HG03045 (cell line): ENCODE measurements around the gene RAMACL.

Experiments
- ATAC-seq: cut with Tn5 transposase; IDR thresholded peaks from one replicate; pipeline ENCODE4 v1.9.1; 2021; ENCODE audit warnings: mild to moderate bottlenecking, moderate library complexity; ENCODE audit not compliant: unreplicated experiment

Gene RAMACL

GRCh38 chr6:166580076-166581050 lies 6.1 kb downstream of the RAMACL start:
- no peak for ATAC-seq

- ATAC-seq = no peak
These were observed 7.1 kb downstream of the RAMACL start for GRCh38 chr6:166579237-166579850.

GRCh38 chr6:166578536-166579236 lies 7.8 kb downstream of the RAMACL start:
- ATAC-seq = no peak

- no peak for ATAC-seq
These were observed 11.3 kb downstream of the RAMACL start for GRCh38 chr6:166575205-166575604.

DNA sequence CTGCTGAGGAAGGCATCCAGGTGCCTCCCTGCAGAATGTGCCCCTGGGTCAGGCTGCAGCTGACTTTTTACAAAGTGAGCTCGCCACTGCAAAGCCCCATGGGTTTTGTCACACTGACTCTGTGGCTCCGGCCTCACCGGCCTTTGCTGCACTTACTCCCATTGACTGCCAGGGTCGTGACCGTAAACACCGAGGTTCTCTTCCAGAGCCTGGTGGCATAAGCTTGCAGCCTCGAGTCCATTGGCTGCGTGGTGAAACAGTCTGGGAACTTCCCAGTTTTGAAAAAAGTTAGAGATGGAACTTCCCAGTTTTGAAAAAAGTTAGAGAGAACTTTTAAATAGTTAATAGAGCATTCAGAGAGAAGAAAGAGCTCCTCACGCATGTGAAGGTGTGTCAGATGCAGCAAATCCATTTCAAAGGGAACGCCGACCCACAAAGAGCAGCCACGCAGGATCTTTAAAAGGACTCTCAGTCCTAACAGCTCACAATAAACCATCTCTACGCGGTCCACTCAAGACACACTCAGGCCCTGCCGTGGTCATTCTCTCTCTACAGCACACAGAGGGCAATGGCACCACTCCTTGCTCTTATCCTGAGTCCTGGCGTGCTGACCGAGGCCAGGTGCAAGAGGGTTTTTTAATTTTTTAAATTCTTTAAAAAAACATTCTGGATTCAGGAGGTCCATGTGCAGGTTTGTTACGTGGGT lies 12.8 kb downstream of the RAMACL start:
- no peak for ATAC-seq

- no peak for ATAC-seq
These were observed 13.9 kb downstream of the RAMACL start for GRCh38 chr6:166572370-166573261.

DNA sequence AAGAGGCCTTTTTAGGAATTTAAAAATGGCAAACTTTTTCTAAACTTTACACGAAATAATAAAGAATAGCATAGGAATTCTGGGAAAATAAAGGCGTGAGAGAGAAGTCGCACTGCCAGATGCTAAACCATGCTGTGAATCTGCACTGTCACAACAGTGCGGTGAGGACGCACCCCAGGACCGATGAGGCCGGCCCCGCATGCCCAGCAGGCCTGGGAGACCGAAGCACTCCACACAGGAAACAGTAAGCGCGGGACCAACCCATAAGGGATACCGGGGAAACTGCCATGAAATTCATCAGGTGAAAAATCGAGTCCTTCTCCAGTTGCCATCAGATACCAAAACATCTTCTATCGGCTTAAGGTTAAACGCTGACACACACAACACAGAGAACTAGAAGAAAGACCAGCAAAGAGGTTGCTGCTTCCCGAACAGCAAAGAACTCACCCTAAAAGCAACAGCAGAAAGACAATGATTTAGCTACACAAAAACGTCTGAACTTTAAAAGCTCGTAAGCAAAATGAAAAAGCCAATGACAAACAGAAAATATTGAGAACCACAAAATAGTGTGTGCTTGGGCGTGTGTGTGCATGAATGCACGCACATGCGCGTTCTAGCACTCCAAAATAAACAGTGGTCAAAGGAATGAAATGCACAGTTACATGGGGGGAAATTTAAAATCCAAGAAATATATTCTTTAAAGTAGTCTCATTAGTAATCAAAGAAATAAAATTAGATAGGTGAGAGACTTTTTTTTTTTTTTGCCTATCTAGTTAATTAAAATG lies 15.4 kb downstream of the RAMACL start:
- no peak for ATAC-seq

GRCh38 chr6:166569206-166569605 lies 17.3 kb downstream of the RAMACL start:
- ATAC-seq = no peak

DNA sequence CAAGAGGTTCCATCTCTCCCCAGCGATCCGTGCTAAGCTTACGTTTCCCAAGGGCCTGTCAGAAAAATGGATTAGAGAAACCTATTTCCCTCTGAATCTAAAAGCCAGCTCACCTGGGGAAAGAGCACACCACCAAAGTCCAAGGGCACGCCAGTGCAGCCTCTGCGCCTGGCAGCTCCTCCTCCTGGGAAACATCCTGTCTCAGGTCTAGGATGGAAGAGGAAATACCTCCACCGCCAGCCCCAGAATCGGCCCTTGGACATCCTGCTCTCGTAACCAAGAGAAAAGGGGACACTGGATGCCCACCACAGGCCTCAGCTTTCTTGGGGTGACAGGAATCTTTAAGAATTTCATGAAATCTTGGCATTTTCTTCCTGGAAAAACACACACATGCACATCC lies 18.7 kb downstream of the RAMACL start:
- ATAC-seq = no peak

- ATAC-seq = no peak
These were observed 19.4 kb downstream of the RAMACL start for GRCh38 chr6:166567107-166567506.

GRCh38 chr6:166566026-166567011 lies 20.2 kb downstream of the RAMACL start:
- no peak for ATAC-seq

DNA sequence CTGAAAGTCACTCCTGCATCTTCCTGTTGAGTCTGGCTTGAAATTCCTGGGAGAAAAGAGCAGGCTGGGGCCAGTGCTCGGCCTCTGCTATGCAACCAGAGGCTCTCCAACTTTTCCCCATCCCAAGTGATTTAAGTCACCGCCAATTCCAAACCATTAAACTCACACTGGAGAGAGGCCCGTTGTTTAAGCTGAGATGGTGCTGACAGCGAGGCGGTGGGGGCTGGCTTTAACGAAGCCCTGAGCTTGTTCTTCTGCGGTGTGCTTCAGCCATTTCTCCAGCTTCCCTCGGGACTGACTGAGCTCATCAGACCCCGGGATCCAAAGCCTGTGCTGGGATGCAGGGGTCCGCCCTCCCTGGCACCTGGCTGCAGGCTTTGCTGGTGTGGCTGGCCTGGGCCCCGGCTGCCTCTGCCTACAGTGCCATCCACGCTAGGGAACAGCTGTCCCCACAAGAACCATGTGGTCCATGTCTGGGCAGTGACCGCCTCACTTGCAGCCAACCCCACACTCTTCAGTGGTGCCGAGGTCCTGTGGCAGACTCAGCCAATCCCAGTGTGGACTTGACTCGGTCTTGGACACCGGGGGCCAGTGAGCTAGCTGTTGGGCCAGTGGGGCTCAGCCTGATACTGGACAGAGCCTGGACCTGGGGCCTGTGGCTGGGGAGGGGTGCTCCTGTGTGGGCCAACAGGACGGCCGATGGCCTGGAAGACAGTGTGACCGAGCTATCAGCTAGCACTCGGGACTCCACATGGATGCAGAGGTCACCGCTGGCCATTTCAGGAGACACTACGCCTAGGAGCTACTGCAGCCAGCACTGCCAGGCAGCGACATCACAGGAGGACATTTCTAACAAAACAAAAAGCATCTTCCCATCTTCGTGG lies 21.2 kb downstream of the RAMACL start:
- no peak for ATAC-seq

DNA sequence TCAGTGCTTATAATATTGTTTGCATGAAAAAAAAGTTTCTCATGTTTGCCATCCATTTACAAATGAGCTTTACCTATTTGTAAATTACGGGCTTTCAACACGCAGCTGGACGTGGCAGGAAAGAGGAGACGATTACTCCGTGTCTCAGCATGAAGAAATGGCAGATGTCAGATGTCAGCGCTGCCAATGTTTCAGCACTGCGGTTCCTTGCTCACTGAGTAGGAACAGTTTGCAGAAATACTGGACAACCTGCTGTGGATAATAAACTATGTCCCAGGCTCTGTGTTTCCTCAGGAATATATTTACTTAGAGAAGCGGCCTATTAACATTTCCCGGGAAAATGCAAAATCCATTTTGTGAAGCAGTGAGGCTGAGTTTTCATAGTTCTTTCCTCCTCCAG lies 22.7 kb downstream of the RAMACL start:
- ATAC-seq = no peak

GRCh38 chr6:166563200-166563599 lies 23.3 kb downstream of the RAMACL start:
- ATAC-seq = no peak

GRCh38 chr6:166562726-166563125 lies 23.8 kb downstream of the RAMACL start:
- no peak for ATAC-seq

DNA sequence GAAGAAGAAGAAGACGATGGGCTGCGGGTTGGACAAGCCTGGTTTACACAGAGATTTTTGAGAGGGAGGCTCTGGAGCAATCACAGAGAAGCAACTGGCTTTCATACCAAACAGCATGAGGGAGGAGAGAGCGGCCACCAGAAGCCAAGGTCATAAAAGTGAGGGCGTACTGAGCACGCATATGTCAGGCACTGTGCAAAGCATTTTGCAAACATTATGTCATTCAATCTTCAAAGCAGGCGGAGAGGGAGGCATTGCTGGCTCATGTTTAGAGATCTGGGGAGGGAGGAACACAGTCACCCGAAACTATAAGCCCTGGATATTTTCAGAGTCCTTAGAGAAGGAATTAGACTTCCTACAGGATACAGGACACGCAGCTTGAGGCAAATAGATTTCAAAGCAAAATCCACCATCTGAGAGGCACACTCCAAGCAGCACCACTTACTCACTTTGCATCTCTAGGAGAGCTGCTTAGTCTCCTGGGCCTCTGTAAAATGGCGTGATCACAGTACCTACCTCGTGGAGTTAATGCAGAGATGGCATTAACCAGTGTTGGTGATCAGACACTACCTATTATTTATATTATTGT lies 24.6 kb downstream of the RAMACL start:
- ATAC-seq = no peak

DNA sequence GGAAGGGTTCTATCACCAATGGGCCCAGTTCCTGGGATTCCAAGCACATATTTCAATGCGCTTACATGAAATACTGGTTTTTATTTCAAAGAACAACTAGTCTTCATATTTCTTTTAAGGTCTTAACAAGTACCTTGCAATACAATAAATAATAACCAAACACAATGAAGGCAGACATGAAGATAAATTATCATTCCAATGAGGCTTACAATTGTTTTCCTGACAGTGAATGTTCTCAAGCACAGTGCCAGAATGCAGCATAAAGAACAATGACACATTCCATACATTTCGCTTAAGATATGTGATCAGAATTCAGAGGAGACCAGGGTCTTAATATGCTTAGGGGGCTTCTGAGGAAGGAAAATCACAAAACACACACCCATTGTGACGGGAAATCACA lies 26.3 kb downstream of the RAMACL start:
- no peak for ATAC-seq
